ENCODE measurements around the gene LRIG1.

Gene LRIG1

DNA sequence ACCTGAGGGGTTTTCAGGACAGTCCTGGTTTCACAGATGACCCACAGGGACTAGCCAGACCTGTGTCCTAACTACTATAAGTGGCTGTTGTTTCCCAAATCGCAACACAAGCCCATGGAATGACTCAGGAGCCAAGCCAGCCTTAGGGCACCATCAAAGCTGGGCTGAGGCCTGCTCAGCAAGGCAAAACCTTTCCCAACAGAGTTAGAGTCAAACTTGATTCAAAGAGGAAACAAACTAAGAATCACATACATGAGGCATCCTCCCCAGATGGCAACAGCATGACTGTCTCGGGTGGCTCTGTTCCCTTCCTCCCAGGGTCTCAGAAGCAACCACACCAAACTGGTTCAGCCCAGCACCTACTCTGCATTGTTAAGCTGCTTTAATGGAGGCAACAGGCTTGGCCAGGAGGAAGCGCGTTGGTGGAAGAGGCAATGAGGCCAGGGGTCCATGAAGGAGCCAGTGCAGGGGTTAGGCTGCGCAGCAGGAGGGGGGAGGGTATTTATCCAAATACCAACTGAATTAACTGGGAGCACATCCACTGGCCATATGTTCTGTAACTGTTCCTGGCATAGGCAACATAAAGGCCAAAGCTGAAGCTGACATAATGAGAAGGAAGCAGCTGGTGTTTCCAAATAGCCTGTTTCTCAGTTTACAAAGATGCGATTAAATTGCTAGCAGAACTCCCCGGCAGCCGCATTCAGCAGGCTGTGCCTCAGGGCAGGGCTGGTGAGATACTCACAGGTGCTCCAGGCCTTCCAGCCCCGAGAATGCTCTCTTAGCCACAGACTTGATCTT is 102.4 kb downstream of the LRIG1 start:
- H3K27ac ChIP-seq (ENCODE audit: low read length), result no peak overlapping the region
- no peak for TF ChIP-seq EZH2phosphoT487 (IDR thresholded peaks at IDR 0.05; ENCODE audit: low read length)
- TF ChIP-seq, protein P1, sequence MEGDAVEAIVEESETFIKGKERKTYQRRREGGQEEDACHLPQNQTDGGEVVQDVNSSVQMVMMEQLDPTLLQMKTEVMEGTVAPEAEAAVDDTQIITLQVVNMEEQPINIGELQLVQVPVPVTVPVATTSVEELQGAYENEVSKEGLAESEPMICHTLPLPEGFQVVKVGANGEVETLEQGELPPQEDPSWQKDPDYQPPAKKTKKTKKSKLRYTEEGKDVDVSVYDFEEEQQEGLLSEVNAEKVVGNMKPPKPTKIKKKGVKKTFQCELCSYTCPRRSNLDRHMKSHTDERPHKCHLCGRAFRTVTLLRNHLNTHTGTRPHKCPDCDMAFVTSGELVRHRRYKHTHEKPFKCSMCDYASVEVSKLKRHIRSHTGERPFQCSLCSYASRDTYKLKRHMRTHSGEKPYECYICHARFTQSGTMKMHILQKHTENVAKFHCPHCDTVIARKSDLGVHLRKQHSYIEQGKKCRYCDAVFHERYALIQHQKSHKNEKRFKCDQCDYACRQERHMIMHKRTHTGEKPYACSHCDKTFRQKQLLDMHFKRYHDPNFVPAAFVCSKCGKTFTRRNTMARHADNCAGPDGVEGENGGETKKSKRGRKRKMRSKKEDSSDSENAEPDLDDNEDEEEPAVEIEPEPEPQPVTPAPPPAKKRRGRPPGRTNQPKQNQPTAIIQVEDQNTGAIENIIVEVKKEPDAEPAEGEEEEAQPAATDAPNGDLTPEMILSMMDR (IDR thresholded peaks at IDR 0.05; ENCODE audit: low read length), result no peak
- TF ChIP-seq EZH2 (optimal IDR thresholded peaks at IDR 0.05; ENCODE audit: low read depth, low read length), result no peak

DNA sequence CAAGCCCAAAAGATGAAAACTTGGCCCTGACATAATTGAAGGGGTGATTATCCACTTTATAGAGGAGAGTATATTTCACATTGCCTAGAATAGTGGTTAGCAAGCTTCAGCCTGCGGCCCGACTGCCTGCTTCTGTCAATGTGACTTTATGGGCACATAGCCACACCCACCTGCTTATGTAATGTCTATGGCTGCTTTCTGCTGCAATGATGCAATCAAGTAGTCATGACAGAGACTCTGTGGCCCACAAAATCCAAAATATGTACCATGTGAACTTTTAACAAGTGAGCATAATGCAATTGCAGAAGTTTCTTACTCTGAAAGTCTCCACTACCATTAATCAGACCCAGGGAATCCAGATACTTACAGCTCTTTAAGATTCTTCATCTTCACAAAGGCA is 103.1 kb downstream of the LRIG1 start:
- DNase-seq, result no peak
- Histone ChIP-seq H3K9ac (ENCODE audit: low read length) (no peak overlapping the region), H3K27ac (ENCODE audit: low read length) (no peak overlapping the region), H3K4me3 (ENCODE audit: low read length) (no peak overlapping the region), H4K20me1 (ENCODE audit: insufficient read depth, low read length) (no peaks in the 10 kb centered on the region), H3K79me2 (ENCODE audit: low read length) (no peaks in the 10 kb centered on the region), H2AFZ (ENCODE audit: low read length) (no peak overlapping the region), H3K9me2 (replicated peaks; ENCODE audit: insufficient read depth, low read length) (no peaks in the 10 kb centered on the region), H3K4me1 (ENCODE audit: low read length) (no peaks in the 10 kb centered on the region), H3F3A (ENCODE audit: insufficient read depth, low read length) (no peaks in the 10 kb centered on the region), H3K9me3 (replicated peaks; ENCODE audit: insufficient read depth, low read length) (no peaks in the 10 kb centered on the region), H3K4me2 (ENCODE audit: low read depth, low read length) (no peak overlapping the region), H3K27me3 (replicated peaks; ENCODE audit: insufficient read depth, low read length) (no peaks in the 10 kb centered on the region), H3K36me3 (replicated peaks; ENCODE audit: insufficient read depth, low read length) (no peaks in the 10 kb centered on the region; the same call in 1 of the 2 replicates)
- no peak for TF ChIP-seq EZH2 (optimal IDR thresholded peaks at IDR 0.05; ENCODE audit: low read depth, low read length)
- TF ChIP-seq, protein P1 (IDR thresholded peaks at IDR 0.05; ENCODE audit: low read length), result no peak
- no peak for TF ChIP-seq EZH2phosphoT487 (IDR thresholded peaks at IDR 0.05; ENCODE audit: low read length)

More for the DNA sequence above, 102.4 kb downstream of the LRIG1 start:
- H3K4me1 ChIP-seq (ENCODE audit: low read length), result no peaks in the 10 kb centered on the region
- no peaks in the 10 kb centered on the region for H3K36me3 ChIP-seq (replicated peaks; ENCODE audit: insufficient read depth, low read length)
- H3K9ac ChIP-seq (ENCODE audit: low read length), result no peak overlapping the region
- H4K20me1 ChIP-seq (ENCODE audit: insufficient read depth, low read length), result no peaks in the 10 kb centered on the region
- no peaks in the 10 kb centered on the region for H3K79me2 ChIP-seq (ENCODE audit: low read length)
- no peak for DNase-seq
- H3K4me3 ChIP-seq (ENCODE audit: low read length), result no peak overlapping the region
- no peak overlapping the region for H3K4me2 ChIP-seq (ENCODE audit: low read depth, low read length)
- no peaks in the 10 kb centered on the region for H3K9me3 ChIP-seq (replicated peaks; ENCODE audit: insufficient read depth, low read length)
- no peaks in the 10 kb centered on the region for H3K9me2 ChIP-seq (replicated peaks; ENCODE audit: insufficient read depth, low read length)
- no peak overlapping the region for H2AFZ ChIP-seq (ENCODE audit: low read length)
- no peaks in the 10 kb centered on the region for H3K27me3 ChIP-seq (replicated peaks; ENCODE audit: insufficient read depth, low read length)
- no peaks in the 10 kb centered on the region for H3F3A ChIP-seq (ENCODE audit: insufficient read depth, low read length)

DNA sequence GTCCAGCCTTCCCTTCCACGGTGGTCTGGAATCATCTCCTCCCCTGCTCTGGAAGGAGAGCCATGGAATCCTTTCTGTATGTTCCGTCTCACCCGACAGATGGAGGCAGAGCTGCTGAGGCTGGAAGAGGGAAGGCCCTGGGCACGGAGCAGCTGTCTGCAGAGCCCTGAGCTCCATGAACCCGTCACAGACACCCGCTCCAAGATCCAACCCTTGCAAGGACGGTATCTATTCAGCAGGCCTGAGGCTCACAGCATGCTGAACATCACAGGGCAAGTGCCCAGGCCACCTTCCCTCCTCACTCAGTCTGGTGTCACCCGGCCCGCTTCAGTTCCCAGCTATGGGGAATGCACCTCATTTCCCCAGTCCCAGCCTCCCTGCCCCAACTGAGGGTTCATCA is 103.9 kb downstream of the LRIG1 start:
- no peaks in the 10 kb centered on the region; the same call in 1 of the 2 replicates for H3K36me3 ChIP-seq (replicated peaks; ENCODE audit: insufficient read depth, low read length)
- no peak for DNase-seq

More for the DNA sequence above, 103.9 kb downstream of the LRIG1 start:
- Histone ChIP-seq H3K4me2 (ENCODE audit: low read depth, low read length) (no peak overlapping the region), H4K20me1 (ENCODE audit: insufficient read depth, low read length) (no peaks in the 10 kb centered on the region), H3K27me3 (replicated peaks; ENCODE audit: insufficient read depth, low read length) (no peaks in the 10 kb centered on the region), H3K9ac (ENCODE audit: low read length) (no peak overlapping the region), H2AFZ (ENCODE audit: low read length) (no peak overlapping the region), H3K4me3 (ENCODE audit: low read length) (no peak overlapping the region), H3K79me2 (ENCODE audit: low read length) (no peaks in the 10 kb centered on the region), H3K4me1 (ENCODE audit: low read length) (no peaks in the 10 kb centered on the region), H3F3A (ENCODE audit: insufficient read depth, low read length) (no peaks in the 10 kb centered on the region), H3K9me2 (replicated peaks; ENCODE audit: insufficient read depth, low read length) (no peaks in the 10 kb centered on the region), H3K9me3 (replicated peaks; ENCODE audit: insufficient read depth, low read length) (no peaks in the 10 kb centered on the region), H3K27ac (ENCODE audit: low read length) (no peak overlapping the region)
- TF ChIP-seq, protein P1 (IDR thresholded peaks at IDR 0.05; ENCODE audit: low read length), result no peak
- TF ChIP-seq EZH2 (optimal IDR thresholded peaks at IDR 0.05; ENCODE audit: low read depth, low read length) (no peak), EZH2phosphoT487 (IDR thresholded peaks at IDR 0.05; ENCODE audit: low read length) (no peak)

Data from MM.1S (cell line).